Transverse colon (tissue), 4 donors: ENCODE measurements around the gene ARMC6.

Experiments used
- POLR2A ChIP-seq: fragments of 450-650 bp; IDR thresholded peaks from one replicate; pipeline ENCODE4 v1.6.1; 2016; ENCODE audit warnings: antibody characterized with exemption, mild to moderate bottlenecking, moderate library complexity
- POLR2AphosphoS5 ChIP-seq, 3 donors: sonication (generic); formaldehyde crosslinking; IDR thresholded peaks; one replicate each; pipeline ENCODE4 v1.6.1; 2016; ENCODE audit warnings: antibody characterized with exemption in 3 of 3
- TF ChIP-seq, protein P1 (sequence below), 5 experiments: fragments of 200-600 bp in 3 of 5; fragments of 450-650 bp in 2 of 5; sonication (generic) in 3 of 5; IDR thresholded peaks; 1 replicate in 2 of 5; 2 replicates in 3 of 5; pipeline ENCODE4 v1.5.1; 2016 to 2017; ENCODE audit warnings: antibody characterized with exemption in 5 of 5, inconsistent platforms in 3 of 5, mild to moderate bottlenecking in 2 of 5, moderate library complexity in 1 of 5

DNA sequence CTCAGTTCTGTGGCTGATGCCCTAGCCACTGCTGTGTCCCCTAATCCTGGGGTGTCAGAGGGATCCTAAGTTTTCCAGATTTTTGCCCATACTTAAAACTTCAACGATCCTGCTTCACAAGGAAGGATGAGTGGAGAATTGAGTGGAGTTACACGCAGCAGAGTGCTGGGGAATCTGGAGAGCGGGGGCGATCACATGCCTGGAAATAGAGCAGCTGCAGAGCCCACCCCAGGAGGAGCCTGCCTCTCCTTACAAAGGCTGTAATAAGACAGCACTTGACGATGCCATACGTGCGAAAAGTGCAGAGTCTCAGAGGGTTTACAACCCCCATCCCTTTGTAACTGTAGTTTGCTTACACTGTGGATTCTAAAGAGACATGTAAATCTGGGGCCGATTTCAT, 40.7 kb upstream of the ARMC6 start:
- TF ChIP-seq, protein P1, sequence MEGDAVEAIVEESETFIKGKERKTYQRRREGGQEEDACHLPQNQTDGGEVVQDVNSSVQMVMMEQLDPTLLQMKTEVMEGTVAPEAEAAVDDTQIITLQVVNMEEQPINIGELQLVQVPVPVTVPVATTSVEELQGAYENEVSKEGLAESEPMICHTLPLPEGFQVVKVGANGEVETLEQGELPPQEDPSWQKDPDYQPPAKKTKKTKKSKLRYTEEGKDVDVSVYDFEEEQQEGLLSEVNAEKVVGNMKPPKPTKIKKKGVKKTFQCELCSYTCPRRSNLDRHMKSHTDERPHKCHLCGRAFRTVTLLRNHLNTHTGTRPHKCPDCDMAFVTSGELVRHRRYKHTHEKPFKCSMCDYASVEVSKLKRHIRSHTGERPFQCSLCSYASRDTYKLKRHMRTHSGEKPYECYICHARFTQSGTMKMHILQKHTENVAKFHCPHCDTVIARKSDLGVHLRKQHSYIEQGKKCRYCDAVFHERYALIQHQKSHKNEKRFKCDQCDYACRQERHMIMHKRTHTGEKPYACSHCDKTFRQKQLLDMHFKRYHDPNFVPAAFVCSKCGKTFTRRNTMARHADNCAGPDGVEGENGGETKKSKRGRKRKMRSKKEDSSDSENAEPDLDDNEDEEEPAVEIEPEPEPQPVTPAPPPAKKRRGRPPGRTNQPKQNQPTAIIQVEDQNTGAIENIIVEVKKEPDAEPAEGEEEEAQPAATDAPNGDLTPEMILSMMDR (IDR thresholded peaks at IDR 0.05), result no peak
- TF ChIP-seq POLR2AphosphoS5 (IDR thresholded peaks at IDR 0.05), result no peak
- TF ChIP-seq POLR2A, result no peak
